Placental pericyte (primary cell): Measurements from ENCODE around the gene FKBP1A. TPM values are rescaled to one million over a fixed set of nuclear protein-coding genes. Genes with fewer than 3 reads are reported as not detected.

Source experiments
- total RNA-seq: library from RNA; depleted of rRNA; stranded (reverse); fragments of >200 nt; gene quantifications from 2 replicates; pipeline ENCODE4 v1.2.3, GENCODE V29; 2012

Gene FKBP1A
- total RNA-seq: 168 and 202 TPM in 2 replicates

DNA sequence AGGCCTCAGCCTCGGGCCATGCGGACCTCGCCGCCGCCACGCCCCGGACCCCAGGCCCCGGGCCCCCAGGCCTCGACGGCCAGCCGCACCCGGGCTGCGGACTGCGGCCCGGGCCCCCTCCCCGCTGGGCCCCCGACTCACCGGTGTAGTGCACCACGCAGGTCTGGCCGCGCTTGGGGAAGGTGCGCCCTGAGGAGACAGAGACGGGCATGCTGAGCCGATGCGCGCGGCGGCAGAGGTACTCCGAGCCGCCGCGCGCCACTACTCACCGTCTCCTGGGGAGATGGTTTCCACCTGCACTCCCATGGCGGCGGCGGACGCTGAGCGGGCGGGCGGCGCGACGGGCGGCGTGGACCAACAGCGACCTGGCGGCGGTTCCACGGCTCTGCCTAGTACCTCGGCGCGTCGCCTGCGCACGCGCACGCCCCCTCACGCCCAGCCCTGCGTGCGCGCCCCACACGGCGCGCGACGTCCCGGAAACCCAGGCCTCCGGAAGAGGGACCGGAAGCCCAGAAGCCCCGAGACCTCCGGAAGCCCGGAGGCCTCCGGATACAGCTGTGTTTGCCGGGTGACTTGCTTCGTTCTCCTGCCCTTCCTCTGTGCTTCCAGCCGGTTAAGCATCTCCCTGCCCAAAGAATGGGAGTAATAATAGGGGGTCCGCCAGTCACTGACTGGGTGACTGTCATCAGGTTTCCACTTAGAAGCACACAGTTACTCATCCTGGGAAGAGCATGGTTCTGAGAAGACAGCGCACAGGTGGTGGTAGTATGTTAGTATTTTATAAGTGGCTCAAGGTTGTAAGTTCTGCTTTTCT lies at the start of gene FKBP1A:
TSS of gene FKBP1A (minus strand) at position 362 of the 814 bp plus-strand sequence. CDS start at position 306, 56 bp downstream.

DNA sequence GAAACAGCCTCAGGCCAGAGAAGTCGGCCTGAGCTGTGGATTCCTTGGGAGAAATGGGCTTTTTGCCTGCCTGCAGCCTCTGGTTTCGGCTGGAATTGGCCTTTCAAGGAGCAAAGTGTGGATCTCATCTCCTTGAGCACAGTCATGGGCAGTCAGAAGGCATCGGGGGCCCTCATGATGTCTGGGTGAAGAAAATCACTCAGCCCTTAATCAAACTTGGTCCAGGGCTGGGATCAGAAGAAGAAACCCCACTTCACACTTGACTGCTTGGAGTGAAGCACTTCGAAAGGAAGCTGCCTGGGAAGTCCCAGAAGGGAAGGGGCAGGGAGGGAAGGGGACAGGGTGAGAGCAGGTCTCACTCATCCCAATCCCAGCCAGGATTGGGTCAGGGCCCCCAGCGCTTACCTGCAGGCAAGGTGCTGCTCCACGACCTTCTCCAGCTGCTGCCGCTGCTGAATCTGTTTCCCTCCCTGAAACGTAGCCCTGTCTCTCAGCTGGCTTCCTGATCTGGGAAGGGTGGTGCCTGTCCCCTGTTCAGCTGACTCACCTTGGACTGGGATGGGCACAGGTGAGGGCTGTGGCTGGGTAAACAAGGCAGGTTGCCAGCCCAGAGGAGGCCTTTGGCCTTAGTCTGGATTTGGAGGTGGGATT lies 64.0 kb downstream of the FKBP1A start, which contains the start of gene SDCBP2:
TSS of gene SDCBP2 (minus strand) at position 460 of the 651 bp plus-strand sequence. CDS start 8,723 bp downstream, outside the sequence.

Other genes starting within 250 kb of the FKBP1A start
- gene TMEM74B, start 208.1 kb downstream of the FKBP1A start, total RNA-seq: not detected in 2 replicates
- not detected in 2 replicates for gene C20orf202, start 189.6 kb downstream of the FKBP1A start, total RNA-seq
- 0.57 and 0.66 TPM in 2 replicates for gene RAD21L1, start 167.0 kb downstream of the FKBP1A start, total RNA-seq
- gene SNPH, start 126.8 kb downstream of the FKBP1A start, total RNA-seq: 11.8 and 20.2 TPM in 2 replicates
- gene SDCBP2, start 63.9 kb downstream of the FKBP1A start, total RNA-seq: 0.43 and 2.2 TPM in 2 replicates
- 34.4 and 37.9 TPM in 2 replicates for gene NSFL1C, start 73.8 kb upstream of the FKBP1A start, total RNA-seq
- gene SIRPB2, start 98.4 kb upstream of the FKBP1A start, total RNA-seq: not detected in 2 replicates
- gene SIRPD, start 164.7 kb upstream of the FKBP1A start, total RNA-seq: not detected in 2 replicates
- 1.4 and 2.2 TPM in 2 replicates for gene SIRPB1, start 227.0 kb upstream of the FKBP1A start, total RNA-seq